SU-DHL-6 (cell line): ENCODE measurements around the gene C10orf53.
"Not testable (repeated sequence)": the region's sequence is repeated elsewhere in the genome, so short reads cannot be mapped to it uniquely, and the experiment has no call there.

ENCODE experiments used
- H2AFZ ChIP-seq: fragments of 200-600 bp; sonication (generic); 2 replicates; pipeline ENCODE4 v1.6.1; 2014; ENCODE audit warnings: low read depth, mild to moderate bottlenecking, moderate library complexity, mixed read lengths, antibody characterized with exemption, low read length; ENCODE audit not compliant: severe bottlenecking
- H3F3A ChIP-seq: fragments of 200-600 bp; shearing (Covaris generic); 2 replicates; pipeline ENCODE4 v1.6.0; 2016; ENCODE audit warnings: antibody characterized with exemption, mild to moderate bottlenecking; ENCODE audit not compliant: insufficient read depth
- H3K27ac ChIP-seq: fragments of 200-600 bp; sonication (generic); 2 replicates; pipeline ENCODE4 v1.5.1; 2016; ENCODE audit warnings: low read depth, mild to moderate bottlenecking, low read length, moderate library complexity, mixed read lengths
- H3K27me3 ChIP-seq: fragments of 200-600 bp; sonication (generic), shearing (Covaris generic); 2 replicates; pipeline ENCODE4 v1.6.0; 2014; ENCODE audit warnings: mild to moderate bottlenecking, low read length
- H3K36me3 ChIP-seq: fragments of 200-600 bp; sonication (generic); 2 replicates; pipeline ENCODE4 v1.6.1; 2014; ENCODE audit warnings: mild to moderate bottlenecking, low read length, mixed read lengths
- H3K4me2 ChIP-seq: fragments of 300-600, 200-600 bp; shearing (Covaris generic), sonication (generic); 2 replicates; pipeline ENCODE4 v1.6.0; 2014; ENCODE audit warnings: low read length, low read depth, mild to moderate bottlenecking; ENCODE audit not compliant: poor library complexity, severe bottlenecking
- H3K4me3 ChIP-seq: fragments of 200-600 bp; sonication (generic); 2 replicates; pipeline ENCODE4 v1.5.1; 2014; ENCODE audit warnings: antibody characterized with exemption, low read length, mild to moderate bottlenecking, mixed read lengths; ENCODE audit not compliant: insufficient read depth, poor library complexity, severe bottlenecking
- H3K79me2 ChIP-seq: fragments of 200-600 bp; sonication (generic); 2 replicates; pipeline ENCODE4 v1.6.1; 2014; ENCODE audit warnings: mild to moderate bottlenecking, low read length, moderate library complexity; ENCODE audit not compliant: insufficient read depth
- H3K9ac ChIP-seq: fragments of 200-600 bp; sonication (generic); 2 replicates; pipeline ENCODE4 v1.7.0; 2014; ENCODE audit warnings: mild to moderate bottlenecking, low read length
- H3K9me2 ChIP-seq: fragments of 200-600 bp; sonication (generic); replicated peaks from 2 replicates; pipeline ENCODE4 v1.6.1; 2014; ENCODE audit warnings: low read length; ENCODE audit not compliant: insufficient read depth
- H3K9me3 ChIP-seq: fragments of 200-600 bp; sonication (generic); 2 replicates; pipeline ENCODE4 v1.6.1; 2014; ENCODE audit warnings: low read length, mixed read lengths; ENCODE audit not compliant: insufficient read depth
- H4K20me1 ChIP-seq: fragments of 200-600 bp; sonication (generic); 2 replicates; pipeline ENCODE4 v1.6.1; 2014; ENCODE audit warnings: low read depth, mild to moderate bottlenecking, antibody characterized with exemption, low read length, moderate library complexity, mixed read lengths
- CTCF ChIP-seq: fragments of 200-600 bp; sonication (generic); IDR thresholded peaks from one replicate; pipeline ENCODE4 v1.5.1; 2017; ENCODE audit warnings: antibody characterized with exemption, mild to moderate bottlenecking, low read length, moderate library complexity; ENCODE audit not compliant: insufficient read depth, poor library complexity, severe bottlenecking
- EZH2phosphoT487 ChIP-seq: fragments of 200-600 bp; sonication (generic), shearing (Covaris generic); conservative IDR thresholded peaks from 2 replicates; pipeline ENCODE4 v1.6.1; 2018; ENCODE audit warnings: mild to moderate bottlenecking, antibody characterized with exemption, low read length, moderate library complexity, mixed read lengths

Gene C10orf53

GRCh38 chr10:49709934-49710333 is 30.5 kb downstream of the C10orf53 start:
- no peaks in the 10 kb centered on the region for H3K9me2 ChIP-seq
- no peaks in the 10 kb centered on the region for H3K27me3 ChIP-seq
- no peak overlapping the region for H2AFZ ChIP-seq
- H3K9me3 ChIP-seq: no peaks in the 10 kb centered on the region
- H3K4me2 ChIP-seq: no peak overlapping the region
- H3K36me3 ChIP-seq: no peaks in the 10 kb centered on the region
- no peak overlapping the region for H3K27ac ChIP-seq
- no peaks in the 10 kb centered on the region for H4K20me1 ChIP-seq
- no peak overlapping the region for H3K9ac ChIP-seq
- H3K4me3 ChIP-seq: no peak overlapping the region
- TF ChIP-seq EZH2phosphoT487 (no peak), CTCF (no peak)
- no peaks in the 10 kb centered on the region for H3F3A ChIP-seq
- H3K79me2 ChIP-seq: no peaks in the 10 kb centered on the region

GRCh38 chr10:49710966-49711365 is 31.5 kb downstream of the C10orf53 start:
- Histone ChIP-seq H3K9ac (no peak overlapping the region), H2AFZ (no peak overlapping the region), H3K79me2 (no peaks in the 10 kb centered on the region), H4K20me1 (no peaks in the 10 kb centered on the region), H3K9me3 (no peaks in the 10 kb centered on the region), H3K27ac (no peak overlapping the region), H3K36me3 (no peaks in the 10 kb centered on the region), H3K4me3 (no peak overlapping the region), H3F3A (no peaks in the 10 kb centered on the region), H3K4me2 (no peak overlapping the region), H3K27me3 (no peaks in the 10 kb centered on the region), H3K9me2 (no peaks in the 10 kb centered on the region)
- TF ChIP-seq CTCF (no peak), EZH2phosphoT487 (no peak)

GRCh38 chr10:49711481-49711880 is 32.0 kb downstream of the C10orf53 start:
- Histone ChIP-seq H3F3A (no peaks in the 10 kb centered on the region), H3K4me3 (no peak overlapping the region), H3K27me3 (no peaks in the 10 kb centered on the region), H3K27ac (no peak overlapping the region), H3K9ac (no peak overlapping the region), H3K36me3 (no peaks in the 10 kb centered on the region), H4K20me1 (no peaks in the 10 kb centered on the region), H3K79me2 (no peaks in the 10 kb centered on the region), H3K9me2 (no peaks in the 10 kb centered on the region), H3K9me3 (no peaks in the 10 kb centered on the region), H2AFZ (no peak overlapping the region), H3K4me2 (no peak overlapping the region)
- no peak for TF ChIP-seq EZH2phosphoT487
- TF ChIP-seq CTCF: no peak

GRCh38 chr10:49713266-49713665 is 33.8 kb downstream of the C10orf53 start:
- no peaks in the 10 kb centered on the region for H3K36me3 ChIP-seq

GRCh38 chr10:49715157-49715556 is 35.7 kb downstream of the C10orf53 start:
- not testable (repeated sequence) for H3K9me2 ChIP-seq, H3K4me3 ChIP-seq, H2AFZ ChIP-seq, H3K9ac ChIP-seq, H3F3A ChIP-seq, H3K4me2 ChIP-seq, H3K36me3 ChIP-seq, H3K79me2 ChIP-seq, H3K27me3 ChIP-seq, H4K20me1 ChIP-seq, H3K9me3 ChIP-seq, H3K27ac ChIP-seq

More at GRCh38 chr10:49713266-49713665, 33.8 kb downstream of the C10orf53 start:
- Histone ChIP-seq H3K9ac (no peak overlapping the region), H3K4me2 (no peak overlapping the region), H3K4me3 (no peak overlapping the region), H2AFZ (no peak overlapping the region), H4K20me1 (no peaks in the 10 kb centered on the region), H3K9me3 (no peaks in the 10 kb centered on the region), H3K79me2 (no peaks in the 10 kb centered on the region), H3F3A (no peaks in the 10 kb centered on the region), H3K27ac (no peak overlapping the region), H3K27me3 (no peaks in the 10 kb centered on the region), H3K9me2 (no peaks in the 10 kb centered on the region)
- TF ChIP-seq EZH2phosphoT487: no peak
- TF ChIP-seq CTCF: no peak
